GM19025 (cell line): Measurements from ENCODE around the gene TM6SF1.
"Not testable (repeated sequence)": the region's sequence is repeated elsewhere in the genome, so short reads cannot be mapped to it uniquely, and the experiment has no call there.

Experiments used
- ATAC-seq: cut with Tn5 transposase; IDR thresholded peaks from one replicate; pipeline ENCODE4 v1.9.1; 2021; ENCODE audit warnings: mild to moderate bottlenecking, low read depth, moderate library complexity; ENCODE audit not compliant: unreplicated experiment

TM6SF1 gene

GRCh38 chr15:83087576-83087975, 19.9 kb upstream of the TM6SF1 start:
- ATAC-seq, result no peak

DNA sequence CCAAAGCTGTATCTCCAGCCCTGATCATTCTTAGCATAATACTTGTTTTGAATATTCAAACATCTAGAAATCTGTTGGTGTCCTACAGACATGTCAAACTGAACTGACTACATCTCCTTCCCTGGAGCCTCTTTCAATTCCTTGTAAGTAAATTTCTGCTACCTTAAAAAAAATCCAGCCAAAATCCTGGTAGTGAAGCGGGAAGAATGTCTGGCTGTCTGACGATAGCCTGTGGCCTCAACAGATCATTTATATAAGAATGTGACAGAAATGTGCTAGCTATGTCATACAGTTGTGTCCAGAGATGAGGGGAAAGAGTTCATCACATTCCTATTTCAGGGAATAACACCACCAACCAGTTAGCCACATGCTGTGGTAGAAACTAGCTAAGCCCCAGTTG, 18.6 kb upstream of the TM6SF1 start:
- ATAC-seq, result no peak

- ATAC-seq, result no peak
These were observed 17.0 kb upstream of the TM6SF1 start for GRCh38 chr15:83090465-83090864.

- ATAC-seq, result not testable (repeated sequence)
These were observed 15.5 kb upstream of the TM6SF1 start for GRCh38 chr15:83091965-83092308.

GRCh38 chr15:83092309-83092976, 15.0 kb upstream of the TM6SF1 start:
- ATAC-seq, result no peak

DNA sequence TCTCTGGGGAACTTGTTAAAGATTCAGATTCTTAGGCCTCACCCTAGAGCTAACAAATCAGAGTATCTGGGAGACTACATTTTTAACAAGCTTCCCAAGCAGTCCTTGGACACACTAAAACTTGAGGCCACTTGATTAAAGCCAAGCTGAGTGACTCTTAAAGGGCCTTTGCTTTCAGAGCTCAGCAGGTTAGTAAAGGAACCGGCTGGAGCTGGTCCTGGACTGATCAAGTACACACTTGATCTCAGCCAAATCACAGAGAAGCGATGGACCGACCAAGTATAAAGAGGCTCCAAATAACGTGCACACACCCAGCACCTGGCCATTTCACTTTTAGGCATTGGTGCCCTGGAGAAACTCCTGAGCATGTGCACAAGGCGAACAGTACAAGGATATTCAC, 12.9 kb upstream of the TM6SF1 start:
- no peak for ATAC-seq

GRCh38 chr15:83098079-83098478, 9.4 kb upstream of the TM6SF1 start:
- ATAC-seq, result no peak

DNA sequence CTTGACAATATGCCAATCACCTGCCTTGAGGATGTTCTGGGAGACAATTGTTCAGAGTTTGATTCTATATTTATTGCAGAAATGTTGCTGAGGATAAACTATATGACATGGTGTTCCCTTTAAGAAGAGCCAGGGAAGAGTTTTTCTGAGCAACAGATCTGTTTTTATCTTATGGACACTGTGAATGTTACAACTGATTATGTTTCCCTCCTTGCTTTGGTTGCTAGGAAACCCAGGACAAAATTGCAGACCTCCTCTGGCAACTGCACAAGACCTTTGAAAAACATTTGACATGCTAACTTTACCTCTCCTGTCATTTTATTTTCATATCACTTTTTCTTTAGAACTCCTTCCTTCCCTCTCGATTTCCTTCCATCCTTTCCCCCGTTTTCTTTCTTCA, 8.2 kb upstream of the TM6SF1 start:
- ATAC-seq, result no peak

- ATAC-seq, result no peak
These were observed 7.3 kb upstream of the TM6SF1 start for GRCh38 chr15:83100097-83100646.

- no peak for ATAC-seq
These were observed 5.1 kb upstream of the TM6SF1 start for GRCh38 chr15:83102346-83102745.

- ATAC-seq, result no peak
These were observed 3.3 kb upstream of the TM6SF1 start for GRCh38 chr15:83104141-83104540.

DNA sequence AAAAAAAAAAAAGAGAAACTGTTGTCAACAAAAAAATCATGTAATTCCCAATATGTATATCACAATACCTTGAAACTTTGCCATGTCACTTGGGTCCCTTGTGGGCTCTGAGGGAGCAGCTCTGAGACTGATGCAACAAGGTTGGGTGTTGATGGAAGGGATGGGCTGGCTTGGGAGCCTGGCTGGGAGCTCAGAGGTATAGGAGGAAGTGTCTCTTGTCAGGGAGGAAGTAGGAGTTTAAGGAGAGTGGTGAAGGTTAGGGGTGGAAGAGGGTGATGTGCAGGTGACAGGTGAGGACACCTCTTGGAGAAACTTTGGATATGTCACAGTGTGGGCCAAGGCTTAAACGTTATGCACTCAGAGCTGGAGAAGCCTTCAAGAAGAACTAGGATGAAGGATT, 2.0 kb upstream of the TM6SF1 start:
- ATAC-seq, result no peak

GRCh38 chr15:83107841-83108181, 366 bp downstream of the TM6SF1 start:
- no peak for ATAC-seq

DNA sequence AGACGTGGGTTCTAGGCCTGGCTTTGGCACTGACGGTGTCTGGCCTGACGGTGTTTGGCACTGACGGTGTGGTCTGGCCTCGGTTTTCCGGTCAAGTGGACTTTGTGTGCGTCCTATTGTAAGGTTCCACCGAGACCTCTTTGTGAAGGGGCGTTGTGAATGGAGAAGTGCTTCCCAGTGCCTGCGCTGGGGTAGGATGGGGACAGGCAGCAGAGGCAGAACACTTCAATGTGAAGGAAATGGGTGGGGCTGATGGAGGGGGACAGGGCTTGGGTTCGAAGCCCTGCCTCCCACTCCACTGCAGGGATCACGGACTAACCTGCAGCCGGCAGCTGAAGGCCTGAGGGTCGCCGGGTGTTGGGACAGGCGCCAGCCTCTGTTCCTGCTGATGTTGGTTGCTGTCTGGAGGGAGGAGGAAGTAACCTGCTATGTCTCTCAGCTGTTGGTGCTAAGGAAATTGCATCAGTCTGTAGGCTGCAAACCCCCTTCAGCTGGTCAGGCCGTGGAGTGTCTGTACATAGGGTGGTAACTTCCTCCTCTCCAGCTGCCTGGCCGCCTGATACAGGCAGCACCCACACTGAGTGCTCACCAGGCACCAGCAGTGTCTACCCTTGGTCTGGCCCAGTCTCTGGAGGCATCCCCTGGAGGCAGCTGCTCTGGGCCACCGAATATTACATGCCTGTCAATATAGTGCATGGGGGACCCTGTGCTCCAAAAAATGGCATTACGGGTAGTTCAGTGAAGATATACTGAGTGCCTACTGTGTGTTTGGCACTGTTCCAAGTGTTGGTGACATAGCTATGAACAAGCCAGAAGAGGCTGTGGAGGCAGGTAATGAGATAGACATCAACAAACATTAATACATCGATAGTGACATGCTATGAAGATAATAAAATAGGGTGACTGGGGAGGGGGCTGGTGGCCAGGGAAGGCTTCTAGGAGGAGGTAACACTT, 1.1 kb downstream of the TM6SF1 start:
- ATAC-seq, result no peak

DNA sequence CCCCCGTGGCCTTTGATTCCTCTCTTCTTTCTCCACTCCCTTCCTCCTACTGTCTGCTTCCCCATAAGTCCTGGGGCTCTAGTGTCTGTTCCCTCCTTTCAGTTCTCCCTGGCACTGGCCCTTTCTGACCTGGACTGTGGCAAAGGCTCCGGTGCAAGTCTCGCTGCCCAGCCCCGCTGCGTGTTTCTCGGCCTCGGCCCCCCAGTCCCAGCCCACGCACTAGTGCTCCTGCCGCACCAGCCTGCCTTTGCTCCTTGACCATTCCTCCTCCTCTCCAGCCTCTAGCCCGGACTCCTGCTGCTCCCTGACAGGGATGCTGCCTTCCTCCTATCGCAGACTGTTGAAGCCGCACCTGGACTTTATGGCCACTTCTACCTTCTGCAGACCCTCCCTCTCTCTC, 2.1 kb downstream of the TM6SF1 start:
- no peak for ATAC-seq

GRCh38 chr15:83110381-83110780, 2.9 kb downstream of the TM6SF1 start:
- ATAC-seq, result no peak

GRCh38 chr15:83111149-83111548, 3.7 kb downstream of the TM6SF1 start:
- no peak for ATAC-seq

- no peak for ATAC-seq
These were observed 4.9 kb downstream of the TM6SF1 start for GRCh38 chr15:83112233-83112955.

DNA sequence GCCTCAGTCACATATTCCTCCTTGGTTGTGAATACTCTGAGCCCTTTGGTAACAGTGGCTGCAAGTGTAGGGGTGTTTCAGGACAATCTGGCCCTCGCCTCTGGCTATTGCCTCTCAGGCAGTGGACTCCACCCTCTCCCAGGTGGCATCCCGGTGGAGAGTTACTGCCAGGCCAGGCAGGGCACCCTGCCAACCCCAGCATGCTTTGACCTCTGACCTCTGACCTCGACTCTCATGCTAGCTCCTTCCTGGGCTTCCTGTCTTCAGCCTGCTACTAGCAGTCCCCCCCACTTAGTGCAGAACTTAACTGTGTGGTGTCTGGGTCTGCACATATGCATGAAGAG, 5.5 kb downstream of the TM6SF1 start:
- ATAC-seq, result no peak

- ATAC-seq, result no peak
These were observed 6.6 kb downstream of the TM6SF1 start for GRCh38 chr15:83113881-83114674.
